G401 (cell line): ENCODE measurements around the gene ARHGAP26. TPM values are rescaled to one million over a fixed set of nuclear protein-coding genes. Genes with fewer than 3 reads are reported as not detected.

ENCODE experiments used
- DNase-seq: peaks from one replicate; pipeline ENCODE4 v3.0.0-alpha.2; 2015; ENCODE audit warnings: low spot score
- in situ Hi-C: cut with HindIII; loops from 2 replicates; pipeline ENCODE4 v1.10.0; 2016; ENCODE audit warnings: low sequenced_read_pairs, mixed read lengths
- total RNA-seq: library from RNA; depleted of rRNA; stranded (reverse); fragments of >200 nt; shearing (Covaris generic); gene quantifications from 2 replicates; pipeline ENCODE4 v1.2.3, GENCODE V29; 2014

The ARHGAP26 gene
- total RNA-seq, 1 experiment from 2014 or later = not detected

- DNase-seq = no peak
- in situ Hi-C loops = no loop called here
Measured at GRCh38 chr5:142839711-142840346, 69.7 kb downstream of the ARHGAP26 start.

GRCh38 chr5:142840575-142840974 lies 70.4 kb downstream of the ARHGAP26 start:
- no peak for DNase-seq
- in situ Hi-C loops = no loop called here

GRCh38 chr5:142841511-142842265 lies 71.5 kb downstream of the ARHGAP26 start:
- peak; percentile 49 for DNase-seq
- in situ Hi-C loops = no loop called here

GRCh38 chr5:142842994-142843905 lies 73.1 kb downstream of the ARHGAP26 start:
- in situ Hi-C loops = no loop called here
- no peak for DNase-seq

- in situ Hi-C loops = no loop called here
- DNase-seq = peak; percentile 67
Measured at GRCh38 chr5:142844866-142845265, 74.7 kb downstream of the ARHGAP26 start.

GRCh38 chr5:142845402-142845921 lies 75.3 kb downstream of the ARHGAP26 start:
- peak; percentile 64 for DNase-seq
- in situ Hi-C loops = no loop called here

- peak; percentile 47 for DNase-seq
- in situ Hi-C loops = no loop called here
Measured at GRCh38 chr5:142845954-142846398, 75.8 kb downstream of the ARHGAP26 start.

GRCh38 chr5:142846406-142846805 lies 76.2 kb downstream of the ARHGAP26 start:
- DNase-seq = no peak
- in situ Hi-C loops = no loop called here

GRCh38 chr5:142847898-142848790 lies 78.0 kb downstream of the ARHGAP26 start:
- in situ Hi-C loops = no loop called here

GRCh38 chr5:142849466-142849865 lies 79.3 kb downstream of the ARHGAP26 start:
- in situ Hi-C loops = no loop called here
- DNase-seq = no peak

More at GRCh38 chr5:142847898-142848790, 78.0 kb downstream of the ARHGAP26 start:
- DNase-seq = no peak

GRCh38 chr5:142849880-142850279 lies 79.7 kb downstream of the ARHGAP26 start:
- in situ Hi-C loops = no loop called here
- no peak for DNase-seq

GRCh38 chr5:142851731-142852130 lies 81.6 kb downstream of the ARHGAP26 start:
- in situ Hi-C loops = no loop called here
- no peak for DNase-seq

GRCh38 chr5:142852416-142853198 lies 82.4 kb downstream of the ARHGAP26 start:
- DNase-seq = no peak
- in situ Hi-C loops = no loop called here

GRCh38 chr5:142853682-142854081 lies 83.5 kb downstream of the ARHGAP26 start:
- in situ Hi-C loops = no loop called here
- no peak for DNase-seq

GRCh38 chr5:142856269-142856782 lies 86.1 kb downstream of the ARHGAP26 start:
- no peak for DNase-seq
- in situ Hi-C loops = no loop called here

GRCh38 chr5:142857405-142857804 lies 87.2 kb downstream of the ARHGAP26 start:
- in situ Hi-C loops = no loop called here

GRCh38 chr5:142859037-142859436 lies 88.9 kb downstream of the ARHGAP26 start:
- in situ Hi-C loops = no loop called here
- DNase-seq = peak; percentile 81

More at GRCh38 chr5:142857405-142857804, 87.2 kb downstream of the ARHGAP26 start:
- no peak for DNase-seq
